GM19035 (cell line): ENCODE data around the gene UTS2R.

Source experiments
- ATAC-seq: cut with Tn5 transposase; IDR thresholded peaks from one replicate; pipeline ENCODE4 v1.9.1; 2021; ENCODE audit not compliant: unreplicated experiment

UTS2R gene

GRCh38 chr17:82388223-82388921 is 16.8 kb downstream of the UTS2R start:
- no peak for ATAC-seq

- ATAC-seq, result no peak
Measured at GRCh38 chr17:82388922-82389283, 17.3 kb downstream of the UTS2R start.

- no peak for ATAC-seq
Measured at GRCh38 chr17:82389379-82389778, 17.8 kb downstream of the UTS2R start.

- ATAC-seq, result no peak
Measured at GRCh38 chr17:82390015-82390859, 18.7 kb downstream of the UTS2R start.

- ATAC-seq, result no peak
Measured at GRCh38 chr17:82390860-82391435, 19.4 kb downstream of the UTS2R start.

- ATAC-seq, result no peak
Measured at GRCh38 chr17:82391496-82392066, 20.0 kb downstream of the UTS2R start.

- ATAC-seq, result no peak
Measured at GRCh38 chr17:82392209-82392920, 20.8 kb downstream of the UTS2R start.

GRCh38 chr17:82392941-82393340 is 21.4 kb downstream of the UTS2R start:
- no peak for ATAC-seq

- no peak for ATAC-seq
Measured at GRCh38 chr17:82394278-82394677, 22.7 kb downstream of the UTS2R start.

- ATAC-seq, result no peak
Measured at GRCh38 chr17:82396601-82397435, 25.3 kb downstream of the UTS2R start.

- ATAC-seq, result no peak
Measured at GRCh38 chr17:82397449-82398335, 26.1 kb downstream of the UTS2R start.

GRCh38 chr17:82399041-82399441 is 27.5 kb downstream of the UTS2R start:
- no peak for ATAC-seq

- ATAC-seq, result no peak
Measured at GRCh38 chr17:82399601-82400101, 28.1 kb downstream of the UTS2R start.

GRCh38 chr17:82400206-82400605 is 28.6 kb downstream of the UTS2R start:
- ATAC-seq, result no peak

- ATAC-seq, result no peak
Measured at GRCh38 chr17:82400830-82401229, 29.3 kb downstream of the UTS2R start.

- ATAC-seq, result no peak
Measured at GRCh38 chr17:82402865-82403264, 31.3 kb downstream of the UTS2R start.

- no peak for ATAC-seq
Measured at GRCh38 chr17:82403662-82404660, 32.4 kb downstream of the UTS2R start.

- ATAC-seq, result no peak
Measured at GRCh38 chr17:82405051-82405450, 33.5 kb downstream of the UTS2R start.
